Tibial nerve (tissue), 4 donors: ENCODE data around the gene GPR26.

Experiments used
- EP300 ChIP-seq, 2 donors: sonication (generic); formaldehyde crosslinking; IDR thresholded peaks; one replicate each; pipeline ENCODE4 v1.6.1; 2017; ENCODE audit warnings: antibody characterized with exemption in 2 of 2, mild to moderate bottlenecking in 1 of 2
- POLR2A ChIP-seq, 2 donors: fragments of 450-650 bp; IDR thresholded peaks; one replicate each; pipeline ENCODE4 v1.6.1; 2017; ENCODE audit warnings: antibody characterized with exemption in 2 of 2, mild to moderate bottlenecking in 2 of 2, moderate library complexity in 2 of 2
- TF ChIP-seq, protein P1 (sequence below), 5 experiments: fragments of 200-600 bp in 3 of 5; fragments of 450-650 bp in 2 of 5; sonication (generic) in 3 of 5; IDR thresholded peaks; one replicate each; pipeline ENCODE4 v1.5.1; 2016 to 2019; ENCODE audit warnings: antibody characterized with exemption in 5 of 5, mild to moderate bottlenecking in 3 of 5, moderate library complexity in 2 of 5

DNA sequence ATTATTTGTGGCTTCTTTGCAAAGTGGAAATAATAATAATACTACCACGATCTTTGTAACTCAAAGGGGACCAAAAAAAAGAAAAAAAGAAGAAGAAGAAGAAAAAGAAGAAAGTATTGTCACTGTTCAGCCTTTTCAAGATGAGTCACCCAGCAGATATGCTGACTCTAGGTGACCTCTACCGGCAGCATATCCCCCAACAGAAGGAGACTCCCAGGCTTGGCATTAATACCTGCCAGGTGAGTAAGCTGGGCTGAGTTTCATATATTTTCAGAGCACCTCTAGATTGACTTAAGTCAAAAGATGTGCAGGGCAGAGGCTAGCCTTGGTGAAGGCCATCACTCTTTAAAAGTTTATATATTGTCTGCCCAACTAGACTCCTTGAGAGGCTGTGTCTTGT lies 30.4 kb upstream of the GPR26 start:
- TF ChIP-seq EP300 (IDR thresholded peaks at IDR 0.05) = no peak
- TF ChIP-seq, protein P1, sequence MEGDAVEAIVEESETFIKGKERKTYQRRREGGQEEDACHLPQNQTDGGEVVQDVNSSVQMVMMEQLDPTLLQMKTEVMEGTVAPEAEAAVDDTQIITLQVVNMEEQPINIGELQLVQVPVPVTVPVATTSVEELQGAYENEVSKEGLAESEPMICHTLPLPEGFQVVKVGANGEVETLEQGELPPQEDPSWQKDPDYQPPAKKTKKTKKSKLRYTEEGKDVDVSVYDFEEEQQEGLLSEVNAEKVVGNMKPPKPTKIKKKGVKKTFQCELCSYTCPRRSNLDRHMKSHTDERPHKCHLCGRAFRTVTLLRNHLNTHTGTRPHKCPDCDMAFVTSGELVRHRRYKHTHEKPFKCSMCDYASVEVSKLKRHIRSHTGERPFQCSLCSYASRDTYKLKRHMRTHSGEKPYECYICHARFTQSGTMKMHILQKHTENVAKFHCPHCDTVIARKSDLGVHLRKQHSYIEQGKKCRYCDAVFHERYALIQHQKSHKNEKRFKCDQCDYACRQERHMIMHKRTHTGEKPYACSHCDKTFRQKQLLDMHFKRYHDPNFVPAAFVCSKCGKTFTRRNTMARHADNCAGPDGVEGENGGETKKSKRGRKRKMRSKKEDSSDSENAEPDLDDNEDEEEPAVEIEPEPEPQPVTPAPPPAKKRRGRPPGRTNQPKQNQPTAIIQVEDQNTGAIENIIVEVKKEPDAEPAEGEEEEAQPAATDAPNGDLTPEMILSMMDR (IDR thresholded peaks at IDR 0.05) = no peak
- no peak for TF ChIP-seq POLR2A (IDR thresholded peaks at IDR 0.05)
